ENCODE measurements around the gene PEX14. TPM values are rescaled to one million over a fixed set of nuclear protein-coding genes. Genes with fewer than 3 reads are reported as not detected.

The PEX14 gene
- total and polyA plus RNA-seq, 5 experiments from 2014 or later, result 3.3 to 23.7 (median 5.5) TPM

GRCh38 chr1:10479296-10479695, 4.5 kb downstream of the PEX14 start:
- peaks cover 13 to 50% (median 31%) of the 10 kb centered on the region in 4 donors for H3K4me1 Mint-ChIP-seq
- H3K27me3 Mint-ChIP-seq, result no peaks in the 10 kb centered on the region
- ATAC-seq, result no peak
- H3K4me3 Mint-ChIP-seq, result no peak overlapping the region
- POLR2A ChIA-PET, result no interaction called here
- peaks cover 0 to 17% (median 0%) of the 10 kb centered on the region in 3 donors for H3K36me3 Mint-ChIP-seq
- no peak overlapping the region for H3K27ac Mint-ChIP-seq
- no peak for DNase-seq
- no peaks in the 10 kb centered on the region for H3K9me3 Mint-ChIP-seq

- DNase-seq (no peak), ATAC-seq (no peak)
- H3K36me3 Mint-ChIP-seq, result peaks cover 0 to 25% (median 0%) of the 10 kb centered on the region in 3 donors
- H3K9me3 Mint-ChIP-seq, result no peaks in the 10 kb centered on the region
- POLR2A ChIA-PET, result no interaction called here
- H3K4me1 Mint-ChIP-seq, result peaks cover 10 to 46% (median 27%) of the 10 kb centered on the region in 4 donors
- H3K27me3 Mint-ChIP-seq, result no peaks in the 10 kb centered on the region
- peak overlapping the region in 1 of 10 donors; percentile 83 for H3K27ac Mint-ChIP-seq
- no peak overlapping the region for H3K4me3 Mint-ChIP-seq
Measured at GRCh38 chr1:10480614-10481013, 5.9 kb downstream of the PEX14 start.

- H3K36me3 Mint-ChIP-seq, result peaks cover 0 to 35% (median 0%) of the 10 kb centered on the region in 3 donors
- H3K27ac Mint-ChIP-seq, result no peak overlapping the region
- POLR2A ChIA-PET, result no interaction called here
- no peaks in the 10 kb centered on the region for H3K27me3 Mint-ChIP-seq
- H3K9me3 Mint-ChIP-seq, result peaks cover 0 to 2% (median 0%) of the 10 kb centered on the region in 9 donors
- ATAC-seq, result no peak
- H3K4me3 Mint-ChIP-seq, result no peak overlapping the region
- DNase-seq, result no peak
- peaks cover 4 to 21% (median 10%) of the 10 kb centered on the region in 4 donors for H3K4me1 Mint-ChIP-seq
Measured at GRCh38 chr1:10484521-10484920, 9.8 kb downstream of the PEX14 start.

GRCh38 chr1:10489291-10490055, 14.7 kb downstream of the PEX14 start:
- POLR2A ChIA-PET, result interaction anchor here (0.6 kb wide), 1 partner anchor 15 kb away, joined by 3 read pairs; no protein-coding TSS in a partner anchor
- DNase-seq (no peak), ATAC-seq (no peak)
- H3K27ac Mint-ChIP-seq, result peak overlapping the region in 1 of 10 donors; percentile 20
- no peaks in the 10 kb centered on the region for H3K27me3 Mint-ChIP-seq
- peaks cover 8 to 20% (median 15%) of the 10 kb centered on the region in 4 donors for H3K4me1 Mint-ChIP-seq
- H3K4me3 Mint-ChIP-seq, result no peak overlapping the region
- peaks cover 0 to 28% (median 0%) of the 10 kb centered on the region in 3 donors for H3K36me3 Mint-ChIP-seq
- peaks cover 0 to 2% (median 0%) of the 10 kb centered on the region in 9 donors for H3K9me3 Mint-ChIP-seq

- POLR2A ChIA-PET, result interaction anchor here (0.7 kb wide), 1 partner anchor 486 kb away, joined by 4 read pairs; no protein-coding TSS in a partner anchor
- H3K9me3 Mint-ChIP-seq, result peaks cover 0 to 2% (median 0%) of the 10 kb centered on the region in 9 donors
- H3K36me3 Mint-ChIP-seq, result peaks cover 0 to 22% (median 0%) of the 10 kb centered on the region in 3 donors
- no peak overlapping the region for H3K27ac Mint-ChIP-seq
- ATAC-seq (no peak), DNase-seq (no peak)
- H3K27me3 Mint-ChIP-seq, result no peaks in the 10 kb centered on the region
- H3K4me1 Mint-ChIP-seq, result peaks cover 12 to 23% (median 20%) of the 10 kb centered on the region in 4 donors
- no peak overlapping the region for H3K4me3 Mint-ChIP-seq
Measured at GRCh38 chr1:10490286-10490970, 15.7 kb downstream of the PEX14 start.

- Mint-ChIP-seq H3K36me3 (peaks cover 0 to 19% (median 0%) of the 10 kb centered on the region in 3 donors), H3K4me1 (peaks cover 34 to 54% (median 47%) of the 10 kb centered on the region in 4 donors), H3K27ac (peak overlapping the region in 8 of 10 donors; percentile 91 to 99 (median 96))
Measured at GRCh38 chr1:10494418-10494753, 19.6 kb downstream of the PEX14 start.

GRCh38 chr1:10494754-10495474, 20.2 kb downstream of the PEX14 start:
- peak overlapping the region; percentile 76 to 93 (median 89) for H3K4me3 Mint-ChIP-seq
- DNase-seq (peak; percentile 61 to 85 (median 74)), ATAC-seq (peak; percentile 71 to 82)
- H3K27ac Mint-ChIP-seq, result peak overlapping the region; percentile 91 to 99 (median 96)
- POLR2A ChIA-PET, result interaction anchor here (1.0 to 3.4 kb wide), 8 partner anchors 12 to 409 kb away, joined by 3 to 16 read pairs (median 6); partner anchors contain the start of genes CENPS, PEX14 and PGD
- H3K36me3 Mint-ChIP-seq, result peaks cover 0 to 20% (median 0%) of the 10 kb centered on the region in 3 donors
- peaks cover 31 to 56% (median 50%) of the 10 kb centered on the region in 4 donors for H3K4me1 Mint-ChIP-seq
- no peaks in the 10 kb centered on the region for H3K27me3 Mint-ChIP-seq
- H3K9me3 Mint-ChIP-seq, result no peaks in the 10 kb centered on the region

More at GRCh38 chr1:10494418-10494753, 19.6 kb downstream of the PEX14 start:
- no peak for DNase-seq
- H3K4me3 Mint-ChIP-seq, result peak overlapping the region in 7 of 10 donors; percentile 76 to 93 (median 90)
- no peak for ATAC-seq
- POLR2A ChIA-PET, result interaction anchor here (1.0 to 3.4 kb wide), 8 partner anchors 13 to 519 kb away, joined by 3 to 16 read pairs (median 6); partner anchors contain the start of genes CENPS and PEX14
- no peaks in the 10 kb centered on the region for H3K9me3 Mint-ChIP-seq
- no peaks in the 10 kb centered on the region for H3K27me3 Mint-ChIP-seq

- DNase-seq (no peak), ATAC-seq (peak in 1 of 2 donors; percentile 51)
- H3K4me3 Mint-ChIP-seq, result peak overlapping the region; percentile 76 to 93 (median 89)
- H3K27me3 Mint-ChIP-seq, result no peaks in the 10 kb centered on the region
- H3K9me3 Mint-ChIP-seq, result no peaks in the 10 kb centered on the region
- H3K27ac Mint-ChIP-seq, result peak overlapping the region; percentile 91 to 99 (median 96)
- peaks cover 0 to 20% (median 0%) of the 10 kb centered on the region in 3 donors for H3K36me3 Mint-ChIP-seq
- POLR2A ChIA-PET, result interaction anchor here (1.0 to 3.4 kb wide), 9 partner anchors 11 to 517 kb away, joined by 3 to 16 read pairs (median 4); partner anchors contain the start of genes CENPS, PEX14, PGD and TARDBP
- peaks cover 30 to 56% (median 51%) of the 10 kb centered on the region in 4 donors for H3K4me1 Mint-ChIP-seq
Measured at GRCh38 chr1:10495475-10495817, 20.7 kb downstream of the PEX14 start.

- Mint-ChIP-seq H3K4me1 (peaks cover 30 to 56% (median 52%) of the 10 kb centered on the region in 4 donors), H3K9me3 (no peaks in the 10 kb centered on the region), H3K4me3 (peak overlapping the region; percentile 76 to 93 (median 89)), H3K27ac (peak overlapping the region; percentile 91 to 99 (median 96)), H3K36me3 (peaks cover 0 to 19% (median 0%) of the 10 kb centered on the region in 3 donors), H3K27me3 (no peaks in the 10 kb centered on the region)
- ATAC-seq, result peak; percentile 64 to 70
- peak in 9 of 10 donors; percentile 33 to 75 (median 63) for DNase-seq
- POLR2A ChIA-PET, result interaction anchor here (1.0 to 3.4 kb wide), 6 partner anchors 11 to 516 kb away, joined by 3 to 16 read pairs (median 6); partner anchors contain the start of genes CENPS, PGD and TARDBP
Measured at GRCh38 chr1:10495952-10496351, 21.2 kb downstream of the PEX14 start.

- Mint-ChIP-seq H3K36me3 (peaks cover 0 to 21% (median 0%) of the 10 kb centered on the region in 3 donors), H3K27ac (peak overlapping the region in 7 of 10 donors; percentile 38 to 91 (median 62)), H3K4me1 (peaks cover 30 to 61% (median 54%) of the 10 kb centered on the region in 4 donors), H3K4me3 (peak overlapping the region in 8 of 10 donors; percentile 14 to 93 (median 49)), H3K9me3 (no peaks in the 10 kb centered on the region), H3K27me3 (no peaks in the 10 kb centered on the region)
- ATAC-seq (peak in 1 of 2 donors; percentile 6), DNase-seq (peak in 2 of 10 donors; percentile 12 to 26)
- POLR2A ChIA-PET, result interaction anchor here (1.8 to 3.4 kb wide), 2 partner anchors 10 to 13 kb away, joined by 8 to 16 read pairs; no protein-coding TSS in a partner anchor
Measured at GRCh38 chr1:10497109-10497508, 22.4 kb downstream of the PEX14 start.

GRCh38 chr1:10498231-10498630, 23.5 kb downstream of the PEX14 start:
- H3K4me3 Mint-ChIP-seq, result peak overlapping the region in 4 of 10 donors; percentile 3 to 43 (median 17)
- DNase-seq (no peak), ATAC-seq (no peak)
- no peaks in the 10 kb centered on the region for H3K27me3 Mint-ChIP-seq
- peaks cover 24 to 62% (median 53%) of the 10 kb centered on the region in 4 donors for H3K4me1 Mint-ChIP-seq
- peak overlapping the region in 7 of 10 donors; percentile 11 to 91 (median 68) for H3K27ac Mint-ChIP-seq
- POLR2A ChIA-PET, result interaction anchor here (1.8 kb wide), 1 partner anchor 12 kb away, joined by 8 read pairs; no protein-coding TSS in a partner anchor
- H3K9me3 Mint-ChIP-seq, result no peaks in the 10 kb centered on the region
- peaks cover 0 to 24% (median 0%) of the 10 kb centered on the region in 3 donors for H3K36me3 Mint-ChIP-seq
